GM12878 (cell line): ENCODE results near the gene CDR2. TPM values are rescaled to one million over a fixed set of nuclear protein-coding genes. Genes with fewer than 3 reads are reported as not detected.

Experiments
- BCLAF1 ChIP-seq: fragments of 450-650 bp; IDR thresholded peaks from 2 replicates; pipeline ENCODE4 v1.6.1; 2017; ENCODE audit warnings: antibody characterized with exemption, mild to moderate bottlenecking, moderate library complexity
- BMI1 ChIP-seq: fragments of 450-650 bp; IDR thresholded peaks from 2 replicates; pipeline ENCODE4 v1.6.1; 2016; ENCODE audit warnings: mild to moderate bottlenecking, moderate library complexity, borderline replicate concordance
- BRCA1 ChIP-seq: IDR thresholded peaks from 2 replicates; pipeline ENCODE4 v1.6.1; 2011; ENCODE audit warnings: low read depth, low read length, improper control_type of control experiment
- DPF2 ChIP-seq: fragments of 450-650 bp; IDR thresholded peaks from 2 replicates; pipeline ENCODE4 v1.6.1; 2017; ENCODE audit warnings: mild to moderate bottlenecking
- ELK1 ChIP-seq: IDR thresholded peaks from 2 replicates; pipeline ENCODE4 v1.6.1; 2012; ENCODE audit warnings: low read depth, low read length, improper control_type of control experiment
- FOXM1 ChIP-seq: IDR thresholded peaks from 2 replicates; pipeline ENCODE4 v1.6.1; 2012; ENCODE audit warnings: low read depth, mild to moderate bottlenecking, inconsistent platforms, low read length, moderate library complexity
- IKZF2 ChIP-seq, 2 experiments: fragments of 450-650 bp; IDR thresholded peaks; 2 replicates each; pipeline ENCODE4 v1.6.1; 2017; ENCODE audit warnings: mild to moderate bottlenecking in 2 of 2, moderate library complexity in 2 of 2
- NFYB ChIP-seq: IDR thresholded peaks from 2 replicates; pipeline ENCODE4 v1.6.1; 2011; ENCODE audit warnings: low read depth, mild to moderate bottlenecking, low read length, improper control_type of control experiment, moderate library complexity; ENCODE audit not compliant: insufficient read depth
- NR2C1 ChIP-seq: fragments of 450-650 bp; IDR thresholded peaks from 2 replicates; pipeline ENCODE4 v1.6.1; 2017; ENCODE audit warnings: antibody characterized with exemption, mild to moderate bottlenecking, moderate library complexity
- NR2F1 ChIP-seq: fragments of 450-650 bp; conservative IDR thresholded peaks from 2 replicates; pipeline ENCODE4 v1.6.1; 2017; ENCODE audit warnings: mild to moderate bottlenecking
- POU2F2 ChIP-seq: IDR thresholded peaks from 3 replicates; pipeline ENCODE4 v1.6.1; 2011; ENCODE audit warnings: low read depth, mild to moderate bottlenecking, low read length, borderline replicate concordance
- PRDM15 ChIP-seq: fragments of 450-650 bp; formaldehyde crosslinking; IDR thresholded peaks from 2 replicates; pipeline ENCODE4 v1.4.0; 2020; ENCODE audit warnings: mild to moderate bottlenecking, moderate library complexity
- RELB ChIP-seq: fragments of 450-650 bp; IDR thresholded peaks from 2 replicates; pipeline ENCODE4 v1.6.1; 2017; ENCODE audit warnings: low read depth, mild to moderate bottlenecking, moderate library complexity
- SMAD5 ChIP-seq: IDR thresholded peaks from 2 replicates; pipeline ENCODE4 v1.6.1; 2016; ENCODE audit warnings: antibody characterized with exemption, low read depth
- STAT3 ChIP-seq: IDR thresholded peaks from 2 replicates; pipeline ENCODE4 v1.6.1; 2011; ENCODE audit warnings: low read depth, low read length, improper control_type of control experiment
- YY1 ChIP-seq: IDR thresholded peaks from 2 replicates; pipeline ENCODE4 v1.6.1; 2011; ENCODE audit warnings: low read depth, mild to moderate bottlenecking, low read length
- ZBTB4 ChIP-seq: fragments of 450-650 bp; formaldehyde crosslinking; IDR thresholded peaks from 2 replicates; pipeline ENCODE4 v1.4.0; 2022; ENCODE audit warnings: mild to moderate bottlenecking, moderate library complexity
- ZNF207 ChIP-seq: fragments of 450-650 bp; IDR thresholded peaks from 2 replicates; pipeline ENCODE4 v1.6.1; 2014; ENCODE audit warnings: antibody characterized with exemption, mild to moderate bottlenecking, borderline replicate concordance
- polyA plus RNA-seq, 11 experiments: library from polyadenylated mRNA; depleted of rRNA in 4 of 11; unstranded in 6 of 11; stranded (reverse) in 5 of 11; fragments of >200 nt; fragmentation: Nextera tagmentation in 4 of 11; fragmentation: Illumina TruSeq in 1 of 11; extraction: Ambion mirVana in 4 of 11; extraction: Trizol in 1 of 11; gene quantifications; 1 replicate in 1 of 11; 2 replicates in 10 of 11; pipeline versions ENCODE4 v1.2.1 to v1.2.3, GENCODE V29; 2011 to 2016; ENCODE audit warnings: inconsistent platforms in 2 of 11, missing spikeins in 2 of 11, low read depth in 1 of 11
- total RNA-seq, 4 experiments: library from RNA; depleted of rRNA in 3 of 4; stranded (reverse); fragments of >200 nt in 3 of 4; fragmentation: Illumina TruSeq in 1 of 4; extraction: Trizol in 1 of 4; gene quantifications; 2 replicates each; pipeline versions ENCODE4 v1.2.1 to v1.2.3, GENCODE V29; 2013 to 2021

The CDR2 gene
- total and polyA plus RNA-seq, 10 of the 15 experiments (the other 5 are each of a cell fraction or from before 2014, with no cell fraction given): 4.8 to 24.3 (median 19.2) TPM

GRCh38 chr16:22355487-22355908, 18.9 kb downstream of the CDR2 start (continued):
- no peak for TF ChIP-seq BCLAF1
- 0 out of 2 replicates have a peak, but pooled peaks have one; percentile 58 for TF ChIP-seq NR2C1
- 0 out of 4 replicates have a peak, but pooled peaks of 1 of the 2 experiments have one; percentile 22 for TF ChIP-seq IKZF2 (IDR thresholded peaks at IDR 0.05)
- no peak for TF ChIP-seq NFYB
- no peak for TF ChIP-seq POU2F2
- TF ChIP-seq YY1: peak; percentile 88
- TF ChIP-seq BMI1: no peak
- 0 out of 2 replicates have a peak, but pooled peaks have one; percentile 47 for TF ChIP-seq ZNF207
- TF ChIP-seq NR2F1: no peak; the same call in 1 of the 2 replicates
- peak; percentile 61; the same call in 1 of the 2 replicates for TF ChIP-seq RELB
- TF ChIP-seq DPF2: no peak
- no peak for TF ChIP-seq FOXM1
- no peak for TF ChIP-seq SMAD5
- TF ChIP-seq ELK1: no peak
- TF ChIP-seq PRDM15: peak; percentile 99
- peak; percentile 85; the same call in 1 of the 2 replicates for TF ChIP-seq STAT3
- peak; percentile 99 for TF ChIP-seq ZBTB4
- TF ChIP-seq BRCA1: no peak
